NCI-H2107 treated with DMSO at 0.1 percent for 48 hours (cell line): ENCODE results near the gene CPEB4.

Source experiments
- DNase-seq: peaks from one replicate; lab custom pipeline; 2025; ENCODE audit not compliant: unreplicated experiment; lab: John Stamatoyannopoulos, UW

The CPEB4 gene

DNA sequence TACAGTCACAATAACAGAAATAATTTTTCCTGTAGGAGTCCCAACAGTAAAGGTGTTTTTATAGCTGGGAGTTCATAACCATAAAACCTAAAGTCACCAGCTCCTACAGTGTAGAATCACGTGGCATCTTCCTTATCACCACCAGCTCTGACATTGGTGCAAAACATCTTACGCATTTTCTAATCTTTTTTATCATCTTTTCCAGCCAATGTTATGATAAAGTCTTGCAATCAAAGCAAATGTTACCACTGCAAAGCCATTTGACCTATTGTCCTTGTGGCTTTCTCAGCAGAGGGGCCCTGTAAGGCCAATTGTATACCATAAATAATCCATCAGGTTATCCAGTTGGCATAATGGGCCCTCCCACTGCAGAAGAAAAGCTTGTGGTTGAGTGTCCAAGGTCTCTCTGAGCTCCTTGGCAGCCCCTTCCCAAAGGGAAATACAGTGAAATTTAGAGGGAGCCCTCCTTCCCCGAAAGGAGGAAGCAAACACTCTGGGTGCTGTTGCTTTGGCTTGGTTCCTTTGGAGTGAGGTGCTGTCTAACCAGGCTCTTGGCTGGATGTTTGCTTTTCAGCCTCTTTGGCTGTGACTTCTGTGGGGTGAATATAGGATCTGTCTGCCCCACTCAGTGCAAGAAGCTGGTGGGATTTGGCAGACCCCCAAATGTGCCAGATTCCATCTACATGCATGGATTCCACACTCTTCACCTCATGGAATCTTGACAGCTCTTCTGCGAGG, 29.3 kb upstream of the CPEB4 start:
- no peak for DNase-seq

DNA sequence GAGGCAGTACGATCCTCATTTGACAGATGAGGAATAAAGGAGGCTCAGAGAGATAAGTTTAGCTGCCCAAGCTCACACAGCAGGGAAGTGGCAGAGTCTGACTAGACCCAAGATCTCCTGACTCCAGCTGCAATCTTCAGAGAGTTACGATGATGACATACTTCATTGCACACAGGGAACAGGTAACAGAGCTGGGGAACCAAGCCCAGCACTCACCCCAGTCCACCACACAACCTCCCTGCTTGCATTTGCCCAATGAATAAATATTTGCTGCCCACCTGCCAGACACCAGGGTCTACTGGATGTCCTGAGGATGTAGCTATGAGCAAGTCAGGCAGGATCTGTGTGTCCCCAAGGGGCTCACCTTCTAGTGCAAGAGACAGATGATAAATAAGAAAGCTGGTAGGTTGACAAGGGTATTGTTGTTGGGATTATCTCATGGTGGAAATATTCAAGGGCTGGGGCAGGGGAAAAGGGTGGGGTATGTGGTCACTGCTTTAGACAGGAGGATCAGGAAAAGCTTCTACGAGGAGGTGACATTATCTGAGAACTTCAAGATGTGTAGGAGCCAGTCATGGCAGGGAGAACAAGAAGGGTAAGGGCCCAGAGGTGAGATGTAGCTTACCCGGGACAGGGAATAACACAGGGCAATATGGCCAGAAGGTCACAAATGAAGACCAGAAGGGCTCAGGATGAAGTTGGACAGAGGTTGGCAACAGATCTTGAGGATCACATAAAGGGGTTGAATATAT, 28.6 kb upstream of the CPEB4 start:
- no peak for DNase-seq

DNA sequence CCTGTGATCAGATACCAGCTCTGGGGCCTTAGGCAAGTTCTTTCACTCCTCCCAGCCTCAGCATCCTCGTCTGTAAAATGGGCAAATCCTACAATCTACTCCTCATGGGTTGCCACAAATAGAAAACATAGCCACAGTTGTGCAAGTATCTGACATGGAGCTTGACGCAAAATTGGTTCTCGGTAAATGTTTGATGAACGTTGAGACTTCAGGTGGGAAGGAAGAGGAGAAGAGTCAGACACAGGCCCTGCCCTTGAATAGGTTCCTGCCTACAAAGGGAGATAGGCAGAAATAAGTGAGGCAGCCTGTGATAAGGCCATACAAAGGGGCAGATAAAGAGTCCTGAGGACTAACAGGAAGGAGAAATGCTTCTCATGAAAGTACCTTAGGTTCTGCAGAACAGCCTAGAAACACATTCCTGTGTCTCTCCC, 26.1 kb upstream of the CPEB4 start:
- no peak for DNase-seq

DNA sequence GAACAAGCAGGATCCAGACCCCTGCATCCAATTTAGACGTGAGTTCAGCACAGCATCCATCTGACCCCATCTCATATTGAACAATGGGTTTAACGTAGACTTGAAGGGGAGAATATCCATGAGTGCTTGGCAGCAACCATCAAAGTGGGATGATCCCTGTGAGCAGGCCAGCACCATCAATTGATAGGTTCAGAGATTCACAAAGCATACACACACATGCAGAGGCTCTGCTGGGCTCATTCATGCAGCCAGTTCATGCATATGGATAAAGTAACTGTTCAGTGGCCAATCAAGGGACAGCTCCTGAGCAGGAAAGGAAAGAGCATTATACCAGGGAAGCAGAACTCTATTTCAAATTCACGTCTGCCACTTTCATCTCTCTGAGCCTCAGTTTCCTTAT, 24.8 kb upstream of the CPEB4 start:
- no peak for DNase-seq

DNA sequence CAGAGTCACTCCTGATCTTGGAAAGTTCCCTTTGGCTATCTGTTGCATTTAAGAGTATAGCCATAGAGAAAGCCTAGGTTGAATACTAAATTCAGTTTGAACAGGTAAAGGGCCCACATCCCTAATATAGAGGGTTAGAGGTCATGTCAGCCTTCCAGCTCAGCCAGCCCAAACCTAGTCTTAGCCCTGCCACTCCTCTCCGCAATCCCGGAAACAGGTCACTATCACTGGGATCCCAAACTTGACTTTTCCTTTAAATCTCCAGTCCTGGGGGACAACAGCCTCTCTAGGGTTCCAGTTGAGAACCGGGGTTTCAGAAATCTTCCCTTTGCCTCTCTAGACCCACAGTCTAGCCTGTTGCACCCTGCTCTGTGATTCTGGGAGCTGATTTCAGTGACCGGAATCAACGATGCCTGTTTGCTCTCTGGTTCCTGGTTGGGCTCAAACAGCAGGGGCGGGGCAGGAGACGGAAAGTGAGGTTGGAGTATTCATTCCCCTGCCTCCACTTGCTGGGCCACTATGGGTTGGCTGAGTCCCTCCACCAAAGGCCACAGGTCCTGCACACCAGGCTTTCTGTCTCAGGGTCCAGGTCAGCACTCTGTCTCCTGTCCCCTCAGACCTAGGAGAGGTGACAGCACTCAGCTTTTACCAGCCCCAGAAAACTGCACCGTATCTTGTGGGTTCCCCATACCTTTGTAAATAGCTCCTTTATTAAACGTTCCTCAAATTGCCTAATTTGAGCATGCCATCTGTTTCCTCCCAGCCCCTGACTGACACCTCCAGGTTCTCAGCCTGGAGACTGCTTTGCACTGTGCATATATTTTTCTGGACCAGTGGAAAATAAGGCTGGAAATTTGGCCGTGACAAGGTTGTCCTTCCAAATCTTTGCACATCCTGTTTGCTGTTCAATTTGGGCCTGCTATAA, 23.8 kb upstream of the CPEB4 start:
- no peak for DNase-seq

DNA sequence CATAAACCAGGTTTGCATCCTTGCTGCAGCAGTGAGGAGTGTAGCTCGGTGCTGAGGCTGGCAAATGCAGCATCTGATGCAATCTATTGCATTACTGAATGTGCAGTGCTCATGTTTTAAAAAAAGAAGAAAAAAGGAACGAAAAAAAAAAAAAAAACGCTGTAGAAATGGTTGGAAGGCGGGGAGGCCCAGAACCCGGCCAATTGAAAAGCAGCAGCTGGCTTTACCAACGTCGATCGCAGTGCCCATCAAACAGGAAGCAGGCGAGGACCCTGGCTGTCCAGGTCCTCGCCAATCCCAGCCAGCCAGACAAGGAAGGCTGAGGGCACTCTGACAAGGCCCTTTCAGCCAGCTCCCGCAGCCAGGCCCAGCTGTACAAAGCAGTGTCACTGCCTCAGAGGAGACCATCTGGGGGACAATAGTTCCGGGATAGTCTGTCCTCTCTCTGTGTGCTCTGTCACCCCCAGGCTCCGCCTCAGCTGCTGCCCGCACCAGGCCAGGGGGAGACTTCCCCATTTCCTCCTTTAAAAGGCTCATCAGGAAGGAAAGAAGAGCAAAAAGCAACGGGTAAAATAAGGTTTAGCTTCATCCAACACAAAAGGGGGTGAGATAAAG, 21.8 kb upstream of the CPEB4 start:
- no peak for DNase-seq

DNA sequence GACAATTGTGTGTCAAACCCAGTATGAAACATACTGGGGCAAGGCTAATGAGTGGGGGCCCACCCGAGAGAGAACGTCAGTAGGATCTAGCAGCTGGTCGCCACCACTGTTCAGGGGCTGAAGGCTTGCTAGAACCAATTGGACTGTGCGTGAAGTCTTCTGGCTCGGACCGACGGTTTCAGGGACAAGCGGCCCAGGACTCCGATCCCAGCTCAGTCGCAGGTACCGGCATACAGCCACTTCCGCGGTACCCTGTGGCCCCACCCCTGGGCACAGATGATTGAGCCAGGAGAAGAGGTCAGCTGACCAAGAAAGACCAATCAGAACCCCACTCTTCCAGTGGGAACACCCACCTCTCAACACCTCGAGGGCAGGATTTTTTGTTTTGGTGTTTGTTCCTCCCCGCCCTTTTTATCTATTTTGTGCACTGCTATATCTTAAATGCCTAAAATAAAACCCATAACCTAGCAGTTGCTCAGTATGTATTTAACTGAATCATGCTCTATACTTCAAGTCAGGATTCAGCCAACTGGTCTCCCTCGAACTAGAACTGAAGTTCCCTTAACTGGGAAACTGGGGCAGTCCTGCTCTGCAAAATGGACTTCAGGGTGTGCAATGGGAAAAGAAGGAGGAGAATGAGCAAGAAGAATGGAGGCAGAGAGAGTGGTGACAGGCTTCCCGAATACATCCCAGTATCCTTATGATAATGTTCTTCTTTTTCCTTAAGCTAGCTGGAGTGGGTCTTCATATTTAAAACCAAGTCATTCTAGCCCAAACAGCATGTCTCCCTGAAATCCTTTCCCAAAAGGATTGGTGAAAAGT, 21.1 kb upstream of the CPEB4 start:
- DNase-seq, result no peak

DNA sequence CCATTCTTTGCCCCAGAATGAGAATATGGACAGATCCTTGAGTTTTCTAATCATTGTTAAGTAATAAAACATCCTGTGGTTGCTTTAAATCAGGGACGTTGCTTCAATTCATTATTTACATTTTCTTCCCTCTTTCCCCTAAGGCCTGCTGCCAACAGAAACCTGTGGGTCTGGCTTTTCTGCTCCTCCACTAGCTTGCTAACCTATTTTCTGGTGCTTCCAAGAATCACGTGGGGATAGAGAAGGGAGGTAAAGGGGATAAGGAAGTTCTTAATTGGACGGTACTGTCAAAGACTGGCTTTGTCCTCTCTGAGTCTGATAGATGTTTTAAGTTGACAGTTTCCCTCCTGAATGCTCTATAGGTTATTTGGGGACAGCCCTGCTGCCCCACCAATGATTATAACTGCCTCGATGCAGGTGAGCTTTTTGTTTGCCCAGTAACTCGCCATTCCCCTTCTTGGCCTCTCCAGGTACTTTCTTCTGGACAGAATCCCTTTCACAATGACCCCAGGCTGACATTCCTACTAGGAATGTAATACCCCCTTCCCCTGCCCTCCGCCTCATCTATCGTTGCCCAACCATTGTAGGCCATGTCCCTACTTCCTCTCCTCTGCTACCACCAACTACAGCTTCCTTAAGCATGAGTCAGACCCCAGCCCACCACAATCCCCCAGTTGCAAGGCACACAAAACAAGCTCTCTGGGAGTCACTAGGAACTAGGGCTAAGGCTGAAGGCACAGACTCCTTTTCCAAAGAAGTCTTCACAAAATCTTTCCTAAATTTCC, 19.9 kb upstream of the CPEB4 start:
- no peak for DNase-seq

DNA sequence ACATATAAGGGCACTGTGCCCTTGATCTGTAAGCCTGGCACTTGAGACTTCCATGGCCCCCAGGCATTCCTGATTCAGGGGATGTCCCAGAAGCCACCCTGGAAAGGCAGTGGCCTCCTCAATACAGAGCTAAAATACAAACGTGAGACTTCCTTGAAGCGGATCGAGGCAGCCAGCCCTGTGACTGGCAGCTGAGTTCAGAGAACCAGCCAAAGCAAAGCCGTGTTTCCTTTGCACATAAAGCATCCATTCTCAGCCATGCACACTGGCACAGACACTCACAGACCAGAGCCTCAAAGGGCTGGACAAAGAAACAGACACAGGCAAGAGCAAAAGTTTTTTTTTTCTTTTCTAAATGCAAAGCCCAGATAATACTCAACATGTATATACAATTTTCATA, 18.8 kb upstream of the CPEB4 start:
- no peak for DNase-seq

DNA sequence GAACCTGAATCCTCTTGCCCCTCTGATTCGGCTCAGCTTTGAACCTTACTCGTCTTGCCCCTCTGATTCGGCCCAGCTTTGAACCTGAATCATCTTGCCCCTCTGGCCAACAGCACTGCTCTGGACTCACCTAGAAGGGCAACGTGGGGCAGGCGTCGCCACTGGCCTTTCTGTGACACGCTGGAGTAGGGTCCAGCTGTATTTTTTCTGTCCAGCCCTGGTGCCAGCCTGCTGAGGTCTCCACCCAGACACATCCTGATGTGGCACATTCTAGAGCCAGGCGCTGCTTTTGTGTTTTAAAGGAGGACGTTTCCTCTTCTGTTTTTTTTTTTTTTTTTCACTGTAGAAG, 15.2 kb upstream of the CPEB4 start:
- no peak for DNase-seq

DNA sequence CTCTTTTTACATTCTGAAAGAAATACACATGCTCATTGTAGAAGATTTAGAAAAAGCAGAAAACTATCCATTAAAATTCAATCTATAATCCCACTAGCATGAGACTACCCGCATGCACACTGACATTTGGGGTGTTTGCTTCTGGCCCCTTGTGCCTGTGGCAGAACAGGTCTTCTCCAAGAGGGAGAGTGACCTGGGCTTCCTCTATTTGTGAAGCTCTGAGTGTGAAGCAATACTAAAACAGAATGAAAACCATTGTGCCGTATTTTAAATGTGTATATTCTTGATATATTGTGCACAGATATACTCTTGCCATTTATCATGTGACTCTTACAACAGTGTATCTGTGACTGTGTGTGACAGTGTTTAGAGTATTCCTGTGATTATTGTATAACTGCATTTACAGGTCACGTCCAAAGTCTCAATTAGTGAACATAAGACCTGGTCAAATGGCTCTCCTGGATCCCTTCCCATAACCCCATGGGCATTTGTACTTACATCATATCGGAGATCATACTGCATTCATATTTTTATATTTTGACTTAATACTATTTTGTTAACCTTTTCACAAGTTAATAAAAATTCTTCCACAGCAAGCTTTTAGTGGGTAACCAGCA, 14.7 kb upstream of the CPEB4 start:
- DNase-seq, result no peak

DNA sequence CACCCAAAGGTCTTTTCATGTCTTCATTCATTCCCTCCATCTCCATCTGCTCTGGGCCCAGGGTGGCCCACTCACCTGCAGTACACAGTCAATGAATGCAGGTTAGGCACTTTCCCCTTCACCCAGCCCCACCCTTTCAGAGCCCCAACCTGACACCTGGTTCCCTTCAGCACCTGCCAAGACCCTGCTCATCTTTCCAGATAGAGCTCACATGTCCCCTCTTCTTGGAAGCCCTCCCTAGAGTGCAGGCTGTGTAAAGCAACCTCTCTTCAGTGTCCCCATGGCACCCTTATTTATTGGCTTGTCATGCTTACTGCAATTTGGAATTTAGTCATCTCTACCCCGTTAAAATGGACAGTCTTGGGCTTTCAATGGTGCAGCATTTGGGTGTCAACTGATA, 13.0 kb upstream of the CPEB4 start:
- DNase-seq, result no peak

DNA sequence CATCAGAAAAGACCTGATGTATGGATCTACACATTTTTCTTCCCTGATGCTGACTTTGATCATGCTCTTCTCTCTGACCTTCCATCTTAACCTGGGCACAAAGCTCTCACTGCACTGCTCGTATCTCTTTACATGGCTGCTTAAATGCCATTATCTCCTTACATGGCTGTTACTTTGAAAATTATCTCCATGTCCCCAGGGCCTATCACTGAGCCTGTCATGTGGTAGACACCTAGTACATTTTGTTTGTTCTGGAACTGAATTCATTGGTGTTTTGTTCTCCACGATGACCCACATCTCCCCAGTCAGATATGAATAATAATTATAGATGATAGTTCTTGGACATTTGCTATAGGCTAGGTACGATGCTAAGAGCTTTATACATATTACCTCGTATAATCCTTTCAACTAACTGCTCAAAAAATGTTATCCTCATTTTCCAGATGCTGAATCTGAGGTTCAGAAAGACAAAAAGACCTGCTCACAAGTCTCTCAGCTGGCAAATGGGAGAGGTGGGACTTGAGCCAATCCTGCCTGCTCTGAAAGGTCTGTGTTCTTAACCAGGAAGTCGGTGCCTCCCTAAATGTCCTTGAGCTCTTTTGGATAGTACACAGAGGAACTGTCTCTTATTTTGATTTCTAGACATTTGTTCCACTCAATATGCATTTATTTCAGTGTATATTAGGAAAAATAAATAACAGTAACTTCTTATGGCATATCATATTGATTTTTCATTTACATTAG, 9.8 kb upstream of the CPEB4 start:
- no peak for DNase-seq

DNA sequence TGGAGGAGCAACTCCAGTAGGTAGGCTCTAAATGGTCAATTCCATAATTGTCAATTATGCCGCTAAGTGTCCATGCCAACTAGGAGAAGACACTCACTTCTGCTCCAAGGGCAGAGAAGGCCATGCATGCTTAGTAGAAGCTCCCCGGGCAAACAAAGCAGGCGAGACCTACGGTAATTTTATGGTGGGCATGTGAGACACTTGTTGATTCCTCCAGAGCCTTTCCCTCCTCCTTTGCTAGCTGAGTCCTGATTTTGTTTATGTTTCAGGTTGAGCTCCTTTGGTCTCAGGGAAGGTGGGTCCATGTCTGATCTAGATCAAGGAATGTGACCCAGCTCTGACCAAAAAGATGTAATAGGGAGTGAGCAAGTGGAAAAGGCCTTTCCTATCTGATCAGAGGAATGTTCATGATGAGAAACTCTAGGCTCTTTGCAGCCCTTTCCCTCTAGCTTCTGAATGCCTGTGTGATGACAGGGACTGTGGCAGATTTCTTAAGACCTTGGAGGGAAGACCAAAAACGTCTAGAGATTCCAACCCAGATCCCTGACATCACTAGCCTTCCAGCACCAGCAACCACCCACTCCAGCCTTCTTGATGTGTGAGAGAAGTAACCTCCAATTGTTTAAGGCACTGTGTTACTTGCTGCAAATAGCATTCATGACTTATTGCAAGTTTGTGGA, 7.7 kb upstream of the CPEB4 start:
- no peak for DNase-seq

DNA sequence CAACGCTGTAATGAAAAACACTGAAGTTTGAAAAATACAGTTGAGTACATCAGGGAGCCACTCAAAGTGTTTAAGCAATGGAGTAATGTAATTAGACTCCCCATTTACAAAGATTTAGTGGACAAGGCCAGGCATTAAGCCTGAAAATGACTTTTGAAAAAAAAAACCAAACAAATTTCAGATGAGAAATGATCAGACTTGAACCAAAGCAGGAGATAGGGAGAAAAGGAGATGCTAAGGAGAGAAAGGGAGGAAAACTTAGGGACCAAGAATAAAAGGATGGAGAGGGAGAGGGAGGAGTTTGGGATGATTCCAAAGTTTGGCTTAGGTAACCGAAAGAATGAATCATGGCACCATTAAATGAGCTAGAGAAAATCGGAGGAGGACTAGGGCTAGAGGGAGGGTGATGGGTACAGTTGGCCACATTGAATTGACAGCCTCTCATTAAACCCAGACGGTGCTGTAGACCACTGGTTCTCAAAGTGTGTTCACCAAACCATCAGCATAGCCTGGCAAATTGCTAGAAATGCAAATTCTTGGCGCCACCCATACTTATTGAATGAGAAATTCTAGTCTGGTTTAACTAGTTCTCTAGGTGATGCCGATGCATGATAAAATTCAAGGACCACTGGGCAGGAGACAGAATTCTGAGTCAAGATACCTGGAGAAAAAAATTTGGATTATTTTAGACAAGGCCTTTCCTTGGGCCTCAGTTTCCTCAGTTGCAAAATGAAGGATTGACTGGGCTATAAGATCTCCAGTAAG, 6.2 kb upstream of the CPEB4 start:
- DNase-seq, result no peak

DNA sequence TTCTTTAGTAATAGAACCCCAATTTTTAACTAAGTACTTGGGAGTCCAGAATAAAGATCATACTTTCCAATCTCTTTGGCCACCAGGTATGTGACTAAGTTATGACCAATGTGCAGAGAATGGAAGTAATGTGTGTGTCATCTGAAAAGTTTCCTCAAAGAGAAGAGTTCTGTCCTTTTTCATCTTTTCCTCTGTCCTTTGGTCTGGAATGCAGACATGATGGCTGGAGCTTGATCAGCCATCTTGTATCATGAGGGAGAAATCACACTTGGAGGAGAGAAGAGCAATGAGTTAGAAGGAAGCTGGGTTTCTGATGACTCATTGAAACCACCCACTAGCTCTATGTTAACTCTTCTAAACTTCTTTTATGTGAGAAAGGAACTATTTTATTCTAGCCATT, 5.5 kb upstream of the CPEB4 start:
- DNase-seq, result no peak

DNA sequence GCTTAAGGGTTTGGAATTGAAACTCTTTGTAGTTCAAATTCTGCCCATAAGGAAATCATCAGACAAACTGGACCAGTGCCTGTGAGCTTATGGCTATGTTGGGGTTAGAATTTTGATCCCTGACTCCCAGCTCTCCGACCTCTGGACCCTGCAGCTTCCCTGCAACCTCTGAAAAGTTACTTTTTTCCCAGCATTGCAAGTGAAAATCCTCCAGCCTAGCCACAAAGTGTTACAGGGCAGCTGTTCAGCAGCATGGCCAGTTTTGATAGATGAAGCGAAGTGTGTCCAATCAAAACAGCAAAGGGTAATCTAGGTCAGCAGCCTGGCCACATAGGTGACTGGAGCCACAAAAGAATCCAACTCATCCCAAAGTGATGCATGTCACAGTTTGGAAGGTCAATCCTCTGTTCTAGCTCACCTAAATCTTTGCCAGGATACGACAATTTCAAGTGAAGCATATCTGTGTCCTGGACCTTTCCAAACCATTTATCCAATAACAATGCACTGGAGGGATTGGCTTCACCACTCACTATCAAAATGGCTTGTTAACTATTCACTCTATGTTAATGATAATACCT, 4.7 kb upstream of the CPEB4 start:
- DNase-seq, result no peak
